AG09309 (cell line): ENCODE results near the gene BLCAP.
"Not testable (repeated sequence)": the region's sequence is repeated elsewhere in the genome, so short reads cannot be mapped to it uniquely, and the experiment has no call there.

Experiments
- DNase-seq: peaks from one replicate; pipeline ENCODE4 v3.0.0-alpha.2; 2010; ENCODE audit warnings: low read depth
- H3K4me3 ChIP-seq: 2 replicates; pipeline ENCODE4 v1.5.1; 2011; ENCODE audit warnings: mild to moderate bottlenecking, low read depth, low read length, moderate library complexity; ENCODE audit not compliant: control insufficient read depth
- TF ChIP-seq, protein P1 (sequence below): IDR thresholded peaks from 2 replicates; pipeline ENCODE4 v1.5.1; 2011; ENCODE audit warnings: mild to moderate bottlenecking, low read depth, low read length, inconsistent platforms; ENCODE audit not compliant: insufficient read depth, control insufficient read depth; ENCODE audit errors: missing control alignments

BLCAP gene

DNA sequence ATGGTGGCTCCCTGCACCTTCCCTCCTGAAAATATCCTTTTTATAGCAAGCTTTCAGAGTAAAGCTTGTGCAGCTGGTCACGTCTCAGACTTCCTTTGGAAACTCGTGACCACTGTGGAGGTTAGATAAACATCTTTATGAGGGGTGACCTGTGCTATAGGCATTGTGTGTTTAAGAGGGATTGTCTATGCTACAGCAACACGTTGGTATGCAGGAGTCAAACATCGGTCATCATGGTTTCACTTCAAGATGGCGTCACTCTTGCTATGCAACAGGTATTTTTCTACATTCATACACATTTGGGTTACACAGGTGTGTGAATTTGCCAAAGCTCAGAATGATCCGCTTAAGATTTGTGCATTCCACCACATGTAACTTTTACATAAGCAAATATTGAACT is 14.6 kb upstream of the BLCAP start:
- no peak for DNase-seq
- H3K4me3 ChIP-seq: no peak overlapping the region
- TF ChIP-seq, protein P1, sequence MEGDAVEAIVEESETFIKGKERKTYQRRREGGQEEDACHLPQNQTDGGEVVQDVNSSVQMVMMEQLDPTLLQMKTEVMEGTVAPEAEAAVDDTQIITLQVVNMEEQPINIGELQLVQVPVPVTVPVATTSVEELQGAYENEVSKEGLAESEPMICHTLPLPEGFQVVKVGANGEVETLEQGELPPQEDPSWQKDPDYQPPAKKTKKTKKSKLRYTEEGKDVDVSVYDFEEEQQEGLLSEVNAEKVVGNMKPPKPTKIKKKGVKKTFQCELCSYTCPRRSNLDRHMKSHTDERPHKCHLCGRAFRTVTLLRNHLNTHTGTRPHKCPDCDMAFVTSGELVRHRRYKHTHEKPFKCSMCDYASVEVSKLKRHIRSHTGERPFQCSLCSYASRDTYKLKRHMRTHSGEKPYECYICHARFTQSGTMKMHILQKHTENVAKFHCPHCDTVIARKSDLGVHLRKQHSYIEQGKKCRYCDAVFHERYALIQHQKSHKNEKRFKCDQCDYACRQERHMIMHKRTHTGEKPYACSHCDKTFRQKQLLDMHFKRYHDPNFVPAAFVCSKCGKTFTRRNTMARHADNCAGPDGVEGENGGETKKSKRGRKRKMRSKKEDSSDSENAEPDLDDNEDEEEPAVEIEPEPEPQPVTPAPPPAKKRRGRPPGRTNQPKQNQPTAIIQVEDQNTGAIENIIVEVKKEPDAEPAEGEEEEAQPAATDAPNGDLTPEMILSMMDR: no peak

DNA sequence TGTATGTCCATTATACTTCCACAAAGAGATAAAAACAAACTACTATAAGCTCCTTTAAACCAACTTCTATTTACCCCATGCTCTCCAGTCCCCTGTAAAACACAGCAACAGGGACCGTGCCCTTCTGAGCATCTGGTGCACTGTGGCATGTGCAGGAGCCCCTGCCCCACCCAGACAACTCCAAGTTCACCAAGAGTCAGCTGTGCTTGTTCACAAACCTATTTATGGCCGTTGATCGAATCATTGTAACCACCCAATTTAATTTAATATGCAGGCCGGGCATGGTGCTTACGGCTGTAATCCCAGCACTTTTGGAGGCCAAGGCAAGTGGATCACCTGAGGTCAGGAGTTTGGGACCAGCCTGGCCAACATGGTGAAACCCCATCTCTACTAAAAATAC is 13.7 kb upstream of the BLCAP start:
- DNase-seq: no peak
- TF ChIP-seq, protein P1: no peak

DNA sequence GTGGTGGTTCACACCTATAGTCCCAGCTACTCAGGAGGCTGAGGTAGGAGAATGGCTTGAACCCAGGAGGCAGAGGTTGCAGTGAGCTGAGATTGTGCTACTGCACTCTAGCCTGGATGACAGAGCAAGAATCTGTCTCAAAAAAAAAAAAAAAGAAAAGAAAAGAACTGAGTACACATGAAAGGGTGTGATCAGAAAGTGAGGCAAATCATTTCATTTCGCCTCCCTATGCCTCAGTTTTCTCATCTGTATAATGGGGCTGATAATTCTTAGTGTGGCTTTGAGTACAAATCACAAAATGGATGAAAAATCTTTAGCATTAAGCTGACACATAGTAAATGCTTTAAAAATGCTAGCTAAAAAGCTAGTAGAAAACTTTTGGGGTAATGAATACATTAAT is 13.2 kb upstream of the BLCAP start:
- not testable (repeated sequence) for DNase-seq, H3K4me3 ChIP-seq

More for the DNA sequence above, 13.7 kb upstream of the BLCAP start:
- H3K4me3 ChIP-seq: no peak overlapping the region

- TF ChIP-seq, protein P1: no peak
- H3K4me3 ChIP-seq: no peak overlapping the region
- DNase-seq: no peak
These were observed 12.3 kb upstream of the BLCAP start for GRCh38 chr20:37540001-37540400.

DNA sequence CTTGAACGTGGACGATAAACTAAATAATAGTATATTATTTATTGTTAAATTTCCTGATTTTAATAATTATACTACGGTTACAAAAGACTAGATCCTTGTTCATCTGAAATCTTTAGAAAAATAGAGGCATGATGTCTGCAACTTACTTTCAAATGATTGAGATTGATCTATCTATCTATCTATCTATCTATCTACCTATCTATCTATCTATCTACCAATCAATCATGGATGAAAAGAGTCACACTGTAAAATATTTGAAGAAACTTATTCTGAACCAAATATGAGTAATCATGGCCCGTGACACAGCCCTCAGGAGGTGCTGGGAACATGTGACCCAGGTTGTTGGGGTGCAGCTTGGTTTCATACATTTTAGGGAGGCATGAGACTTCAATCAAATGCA is 11.7 kb upstream of the BLCAP start:
- no peak for DNase-seq
- H3K4me3 ChIP-seq: no peak overlapping the region
- TF ChIP-seq, protein P1: no peak

DNA sequence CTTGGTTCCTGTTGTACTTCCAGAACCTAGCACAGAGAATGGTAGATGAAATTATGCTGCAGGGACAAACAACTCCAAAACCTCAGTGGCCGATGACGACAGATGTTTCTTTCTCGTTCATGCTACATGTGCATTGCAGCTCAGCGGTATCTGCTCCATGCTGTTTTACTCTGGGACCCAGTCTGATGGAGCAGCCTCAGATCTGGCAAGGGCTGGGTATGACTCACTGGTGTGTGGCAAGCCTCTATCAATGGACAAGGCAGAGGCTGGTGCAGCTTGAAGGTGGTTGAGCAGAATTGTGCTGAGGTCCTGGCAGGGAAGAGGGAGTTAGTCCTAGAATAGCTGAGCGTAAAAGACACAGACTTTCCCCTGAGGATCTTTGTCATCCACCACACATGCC is 10.3 kb upstream of the BLCAP start:
- TF ChIP-seq, protein P1: no peak
- no peak for DNase-seq
- no peak overlapping the region for H3K4me3 ChIP-seq

DNA sequence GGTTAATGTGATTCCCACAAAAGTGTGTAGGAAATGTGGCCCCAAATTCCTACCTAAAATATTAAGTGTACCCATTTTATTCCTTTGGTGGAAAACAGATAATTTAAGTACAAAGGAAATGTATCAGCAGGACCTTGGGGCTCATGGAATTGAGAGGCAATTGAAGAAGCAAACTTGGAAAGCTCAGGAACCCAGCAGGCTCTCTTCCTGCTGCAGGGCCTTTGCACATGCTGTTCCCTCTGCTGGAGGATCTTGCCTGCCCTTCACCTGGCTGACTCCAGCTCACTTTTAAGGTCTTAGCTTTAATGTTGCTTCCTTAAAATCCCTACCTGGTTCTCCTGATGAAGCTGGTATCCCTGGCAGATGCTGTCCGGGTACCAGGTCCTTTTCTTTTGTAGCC is 9.8 kb upstream of the BLCAP start:
- H3K4me3 ChIP-seq: no peak overlapping the region
- DNase-seq: no peak
- TF ChIP-seq, protein P1: no peak
